Eye (tissue), 1 donor: Measurements from ENCODE around the gene FHAD1.

Experiments
- DNase-seq: peaks from one replicate; pipeline ENCODE4 v3.0.0-alpha.2; 2015

Gene FHAD1

GRCh38 chr1:15249081-15249480 lies 2.1 kb downstream of the FHAD1 start:
- DNase-seq: no peak

GRCh38 chr1:15251857-15252835 lies 5.1 kb downstream of the FHAD1 start:
- no peak for DNase-seq

DNA sequence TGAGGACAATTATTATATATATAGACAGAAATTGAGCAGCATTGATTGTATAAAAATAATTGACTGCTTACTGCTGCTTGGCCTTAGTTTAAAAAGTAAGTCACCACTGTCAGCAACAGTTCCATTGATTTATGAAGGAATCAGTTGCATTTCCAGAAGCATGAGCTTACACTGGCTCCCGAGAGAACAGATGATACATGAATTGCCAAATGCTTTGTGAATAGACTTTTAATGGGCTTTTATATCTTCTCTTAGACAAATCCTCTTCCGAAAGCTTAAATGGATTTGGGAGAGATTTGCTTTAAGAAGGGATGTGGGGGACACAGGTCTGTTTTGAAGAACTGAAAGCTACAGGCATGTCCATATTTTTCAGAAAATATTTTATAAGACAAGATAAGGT lies 7.5 kb downstream of the FHAD1 start:
- DNase-seq: no peak

DNA sequence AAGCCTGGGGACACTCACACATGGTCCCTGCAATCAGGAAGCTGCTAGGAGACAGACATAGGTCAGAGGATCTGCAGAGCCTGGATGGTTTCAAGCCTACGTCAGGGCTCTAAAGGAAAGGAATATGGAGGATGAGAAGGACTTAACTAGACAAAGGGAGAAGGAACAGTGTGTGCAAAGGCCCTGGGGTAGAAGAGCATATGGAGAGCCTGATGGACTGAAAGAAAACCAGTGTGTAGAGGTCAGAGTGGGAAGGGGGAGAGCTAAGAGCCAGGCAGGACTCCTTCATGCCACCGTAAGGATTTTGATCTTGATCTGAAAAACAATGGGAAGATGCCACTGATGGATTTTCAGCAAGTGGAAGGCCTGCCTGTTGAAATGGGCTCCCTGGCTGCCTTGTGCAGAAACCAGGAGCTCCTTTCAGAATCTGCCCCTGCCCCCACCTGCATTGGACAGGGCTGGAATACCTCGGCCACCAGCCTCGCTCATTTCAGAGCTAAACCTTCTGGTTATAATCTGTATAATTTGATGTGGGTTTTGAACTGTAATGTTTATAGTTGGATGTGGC lies 8.6 kb downstream of the FHAD1 start:
- DNase-seq: no peak

DNA sequence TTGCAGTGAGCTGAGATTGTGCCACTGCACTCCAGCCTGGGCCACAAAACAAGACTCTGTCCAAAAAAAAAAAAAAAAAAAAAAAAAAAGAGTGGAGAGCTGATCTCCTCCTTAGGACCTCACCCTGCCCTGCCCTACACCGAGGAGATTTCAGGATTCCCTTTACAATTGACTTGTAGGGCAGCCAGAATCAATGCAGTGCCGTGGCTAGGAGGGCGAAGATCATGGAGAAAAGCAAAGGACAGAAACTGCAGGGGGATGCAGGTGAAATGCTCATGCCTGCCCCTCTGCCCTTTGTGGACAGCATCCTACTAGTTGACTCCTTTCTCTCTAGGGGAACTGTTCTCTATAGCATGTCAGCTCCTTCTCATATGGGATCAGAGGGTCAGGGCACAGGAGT lies 9.6 kb downstream of the FHAD1 start:
- DNase-seq: no peak

DNA sequence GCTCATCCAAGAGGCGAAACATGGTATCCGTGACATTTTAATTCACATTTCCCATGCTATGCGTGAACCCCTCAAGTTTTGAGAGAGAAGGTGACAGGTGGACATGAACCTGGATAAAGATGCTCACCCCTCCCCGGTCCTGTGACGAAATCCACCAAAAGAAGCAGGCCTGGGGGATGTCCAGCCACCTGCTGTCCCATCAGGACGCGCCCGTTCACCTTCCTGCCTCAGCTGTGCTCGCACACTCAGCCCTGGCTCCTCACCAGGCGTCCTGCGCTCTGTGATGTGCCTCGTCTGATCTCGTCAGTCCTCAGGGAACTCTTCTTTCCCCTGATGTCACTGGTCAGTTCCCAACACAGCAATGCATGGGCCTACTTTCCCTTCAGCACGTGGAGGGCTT lies 10.3 kb downstream of the FHAD1 start:
- no peak for DNase-seq

DNA sequence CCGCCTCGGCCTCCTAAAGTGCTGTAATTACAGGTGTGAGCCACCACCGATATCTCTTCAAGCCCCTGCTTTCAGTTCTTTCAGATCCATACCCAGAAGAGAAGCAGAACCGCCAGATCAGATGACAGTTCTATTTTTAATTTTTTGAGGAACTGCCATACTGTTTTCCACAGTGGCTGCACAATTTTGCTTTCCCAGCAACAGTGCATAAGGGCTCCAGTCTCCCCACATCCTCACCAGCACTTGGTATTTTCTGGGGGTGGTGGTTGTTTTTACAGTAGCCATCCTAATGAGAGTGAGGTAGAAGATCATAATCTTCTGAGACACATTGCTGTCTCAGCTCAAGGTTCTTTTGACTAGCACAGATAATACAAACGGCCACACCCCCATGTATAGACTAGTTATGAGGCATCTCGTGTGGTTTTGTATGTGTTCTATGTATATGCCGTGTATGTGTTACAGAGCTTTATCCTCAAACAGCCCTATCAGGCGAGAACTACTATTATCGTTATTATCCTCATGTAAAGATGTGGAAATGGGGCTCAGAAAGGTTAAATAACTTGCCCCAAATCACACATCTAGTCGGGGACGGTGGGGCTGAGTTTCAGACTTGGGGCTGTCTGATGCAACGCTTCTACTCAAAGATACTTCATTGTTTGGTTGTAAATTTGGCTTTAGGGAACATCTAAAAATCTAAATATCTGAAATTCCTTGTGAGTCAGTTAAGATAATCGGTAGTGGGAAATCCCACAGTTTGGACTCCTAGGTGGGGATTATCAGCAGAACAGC lies 12.0 kb downstream of the FHAD1 start:
- DNase-seq: no peak

GRCh38 chr1:15259622-15260007 lies 12.6 kb downstream of the FHAD1 start:
- DNase-seq: no peak

DNA sequence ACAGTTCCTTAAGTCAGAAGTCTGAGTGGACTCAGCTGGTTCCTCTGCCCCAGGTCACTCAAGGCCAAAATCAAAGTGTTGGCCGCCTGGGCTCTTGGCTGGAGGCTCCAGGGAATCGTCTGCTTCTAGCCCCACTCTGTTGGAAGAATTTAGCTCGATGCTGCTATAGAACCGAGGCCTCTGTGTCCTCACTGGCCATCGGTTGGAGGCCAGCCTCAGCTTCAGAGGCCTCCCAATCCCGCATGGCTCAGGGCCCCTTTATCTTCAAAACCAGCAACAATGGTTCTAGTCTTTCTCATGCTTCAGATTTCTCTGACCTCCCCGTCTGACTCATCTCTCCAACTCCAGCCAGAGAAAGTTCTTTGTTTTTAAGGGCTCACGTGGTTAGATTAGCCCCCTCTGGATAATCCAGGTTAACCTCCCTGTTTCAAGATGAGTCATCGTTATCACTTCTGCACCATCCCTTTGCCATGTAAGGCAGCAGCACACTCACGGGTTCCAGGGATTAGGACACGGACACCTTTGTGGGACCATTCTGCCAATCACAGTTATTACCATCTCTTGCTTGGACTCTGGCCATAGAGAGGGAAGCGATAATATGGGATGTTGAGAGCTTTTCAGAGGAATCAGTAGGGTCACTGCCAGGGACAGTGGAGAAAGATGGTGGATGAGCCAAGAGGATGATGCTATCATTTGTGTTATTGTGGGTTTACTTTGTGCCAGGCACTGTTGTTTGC lies 13.6 kb downstream of the FHAD1 start:
- no peak for DNase-seq

DNA sequence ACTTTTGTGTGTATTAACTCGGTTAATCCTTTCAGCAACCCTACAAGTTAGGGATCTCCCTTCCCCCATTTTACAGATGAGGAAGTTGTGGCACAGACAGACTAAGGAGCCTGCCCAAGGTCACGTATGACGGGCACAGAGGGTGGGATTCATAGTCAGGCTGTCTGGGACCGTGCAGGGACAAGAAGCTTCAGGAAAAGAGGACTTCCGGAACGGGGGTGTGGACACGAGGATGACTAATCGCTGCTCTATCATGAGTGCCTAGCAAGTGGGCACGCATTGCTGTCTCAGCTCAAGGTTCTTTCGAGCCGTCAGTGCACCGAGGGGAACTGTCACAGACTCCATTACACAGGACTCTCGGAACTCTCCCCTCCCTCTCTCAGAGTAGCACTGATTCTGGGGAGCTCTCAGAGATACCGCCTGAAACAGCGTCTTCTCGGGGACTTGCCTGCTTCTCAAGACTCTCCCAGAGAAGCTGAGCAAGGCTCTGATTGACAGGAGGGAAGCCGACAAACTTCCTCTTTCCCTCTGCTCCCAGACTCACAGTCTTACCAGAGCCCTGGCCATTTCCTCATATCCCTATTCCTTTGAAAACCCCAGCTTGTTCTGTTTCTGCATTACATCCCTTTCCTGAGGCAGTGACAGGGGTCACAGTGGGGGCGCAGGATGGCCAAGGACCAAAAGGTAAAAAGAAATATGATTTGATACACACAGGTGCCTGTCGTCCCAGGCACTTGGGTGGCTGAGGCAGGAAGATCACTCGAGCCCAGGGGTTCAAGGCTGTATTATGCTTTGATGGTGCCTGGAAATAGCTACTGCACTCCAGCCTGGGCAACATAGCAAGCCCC lies 14.4 kb downstream of the FHAD1 start:
- no peak for DNase-seq

DNA sequence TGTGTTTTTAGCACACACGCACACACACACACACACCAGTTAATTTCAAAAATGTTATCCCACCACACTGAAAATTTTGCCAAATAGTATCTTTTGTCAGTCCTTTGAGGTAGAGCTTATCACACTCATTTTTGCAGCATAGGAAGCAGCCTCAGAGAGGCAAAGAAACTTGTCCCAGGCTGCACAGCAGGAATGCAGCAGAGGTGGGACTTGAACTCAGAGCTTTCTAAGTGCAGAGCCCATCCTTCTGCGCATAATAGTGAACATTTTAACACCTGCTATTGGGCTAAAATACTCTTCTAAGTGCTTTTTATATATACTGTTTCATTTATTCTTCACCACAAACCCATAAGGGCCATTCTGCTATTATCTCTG lies 15.0 kb downstream of the FHAD1 start:
- no peak for DNase-seq

DNA sequence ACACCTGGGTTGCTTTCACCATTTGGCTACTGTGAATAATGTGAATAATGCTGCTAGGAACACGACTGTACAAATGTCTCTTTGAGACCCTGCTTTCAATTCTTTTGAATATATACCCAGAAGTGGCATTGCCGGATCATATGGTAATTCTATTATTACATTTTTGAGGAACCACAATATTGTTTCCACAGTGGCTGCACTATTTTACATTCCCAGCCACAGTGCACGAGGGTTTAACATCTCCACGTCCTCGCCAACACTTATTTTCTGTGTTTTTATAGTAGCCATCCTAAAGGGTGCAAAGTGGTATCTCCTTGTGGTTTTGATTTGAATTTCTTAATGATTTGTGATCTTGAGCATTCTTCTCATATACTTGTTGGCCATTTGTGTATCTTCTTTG lies 15.7 kb downstream of the FHAD1 start:
- no peak for DNase-seq

DNA sequence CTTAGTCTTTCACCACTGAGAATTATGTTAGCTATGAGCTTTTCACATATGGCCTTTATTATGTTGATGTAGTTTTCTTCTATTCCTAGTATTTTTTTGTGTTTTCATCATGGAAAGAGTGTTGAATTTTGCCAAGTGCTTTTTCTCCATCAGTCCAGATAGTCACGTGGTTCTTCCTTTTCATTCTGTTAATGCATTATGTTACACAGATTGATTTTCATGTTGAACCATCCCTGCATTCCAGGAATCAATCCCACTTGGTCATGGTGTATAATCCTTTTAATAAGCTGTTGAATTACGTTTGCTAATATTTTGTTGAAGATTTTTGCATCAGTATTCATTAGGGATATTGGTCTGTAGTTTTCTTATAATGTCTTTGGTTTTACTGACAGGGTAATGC lies 17.7 kb downstream of the FHAD1 start:
- DNase-seq: no peak

- DNase-seq: no peak
Measured at GRCh38 chr1:15271196-15271595, 24.2 kb downstream of the FHAD1 start.

GRCh38 chr1:15272009-15272781 lies 25.2 kb downstream of the FHAD1 start:
- peak; percentile 94 for DNase-seq

DNA sequence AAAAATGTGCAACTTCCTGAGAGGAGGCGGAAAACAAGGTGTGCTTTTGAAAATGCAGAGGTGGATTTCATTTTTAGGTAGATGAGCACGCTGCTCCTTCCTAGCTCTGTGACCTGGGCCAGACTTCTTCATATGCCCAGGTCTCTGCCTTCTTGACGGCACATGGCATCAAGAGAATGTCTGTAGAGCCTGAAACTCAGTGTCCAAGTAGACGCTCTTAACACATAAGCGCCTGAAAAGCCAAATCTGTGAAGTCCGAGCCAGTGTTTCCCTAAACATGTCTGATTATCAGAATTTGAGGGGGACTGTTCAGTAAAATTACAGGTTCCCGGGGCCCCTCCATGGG lies 25.7 kb downstream of the FHAD1 start:
- DNase-seq: no peak

- DNase-seq: no peak
Measured at GRCh38 chr1:15273274-15273673, 26.3 kb downstream of the FHAD1 start.

DNA sequence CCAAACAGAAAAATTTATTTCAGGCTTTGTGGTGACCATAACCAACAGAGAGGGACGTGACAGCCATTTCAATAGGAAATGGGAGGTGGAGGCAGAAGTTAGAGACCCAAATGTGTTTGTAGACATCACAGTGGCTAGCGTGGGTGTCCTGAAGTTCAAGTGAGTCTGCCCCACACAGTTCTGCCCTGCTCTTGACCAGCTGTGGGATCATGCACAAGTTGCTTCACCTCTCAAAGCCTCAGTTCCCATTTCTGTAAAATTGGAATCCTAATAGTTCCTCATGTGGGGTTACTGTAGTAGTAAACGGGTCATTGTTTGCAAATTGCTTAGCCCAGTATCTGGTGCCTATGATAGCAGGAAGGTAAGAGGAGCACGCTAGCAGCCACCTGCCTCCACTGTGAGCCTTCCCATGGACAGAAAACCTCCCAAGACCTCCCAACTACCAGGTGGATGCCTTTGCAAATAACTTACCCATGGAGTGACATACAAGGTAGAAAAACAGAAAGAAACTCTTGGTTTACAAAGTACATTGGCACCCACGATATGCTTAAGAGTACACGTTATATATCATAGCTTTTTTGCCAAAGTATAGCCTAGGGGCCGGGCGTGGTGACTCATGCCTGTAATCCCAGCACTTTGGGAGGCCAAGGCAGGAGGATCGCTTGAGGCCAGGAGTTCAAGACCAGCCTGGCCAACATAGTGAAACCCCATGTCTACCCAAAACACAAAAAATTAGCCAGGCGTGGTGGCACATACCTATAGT lies 29.1 kb downstream of the FHAD1 start:
- DNase-seq: no peak

DNA sequence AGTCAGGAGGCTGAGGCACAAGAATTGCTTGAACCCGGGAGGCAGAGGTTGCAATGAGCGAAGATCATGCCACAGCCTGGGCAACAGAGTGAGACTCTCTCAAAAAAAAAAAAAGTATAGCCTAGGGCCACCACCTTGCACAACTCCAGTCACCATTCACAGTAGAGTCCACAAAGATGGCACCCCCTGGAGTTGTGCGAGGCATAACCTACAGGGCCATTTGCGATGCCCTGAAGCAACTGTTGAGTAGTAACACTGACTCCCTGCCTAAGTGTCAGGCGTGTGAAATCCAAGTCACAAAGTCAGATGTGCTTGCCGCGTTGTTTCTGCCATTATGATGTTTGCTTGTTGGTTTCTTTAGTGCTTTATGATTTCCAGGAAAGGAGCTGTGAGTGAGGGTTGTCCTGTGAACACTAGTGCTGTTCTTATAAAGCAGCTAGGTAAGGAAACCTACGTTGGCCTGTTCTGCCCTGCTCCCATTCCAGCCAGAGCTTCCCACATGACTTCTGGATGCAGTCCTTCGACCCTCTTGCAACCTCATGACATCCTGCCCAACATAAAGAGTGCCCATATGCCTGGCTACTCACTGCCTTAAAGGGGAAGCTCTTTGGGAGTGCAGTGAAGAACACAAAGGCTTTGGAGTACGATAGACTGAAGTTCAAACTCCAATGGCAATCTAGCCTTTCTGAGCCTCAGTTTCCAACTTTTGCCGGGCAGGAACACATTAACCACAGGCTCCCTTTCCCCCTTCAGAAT lies 29.8 kb downstream of the FHAD1 start:
- no peak for DNase-seq

- no peak for DNase-seq
Measured at GRCh38 chr1:15277447-15277838, 30.4 kb downstream of the FHAD1 start.
